BJ (cell line): ENCODE measurements around the gene ELL. TPM values are rescaled to one million over a fixed set of nuclear protein-coding genes. Genes with fewer than 3 reads are reported as not detected.

Experiments
- CTCF ChIA-PET: fragments of 350-600 bp; formaldehyde crosslinking; extraction: SDS; loops from one replicate; lab custom pipeline; 2021; ENCODE audit warnings: antibody characterized with exemption, inconsistent platforms; lab: Yijun Ruan, JAX
- POLR2A ChIA-PET: fragments of 300-600 bp; sonication (Branson Sonifier 250); formaldehyde crosslinking; extraction: SDS; loops from one replicate; lab custom pipeline; 2021; ENCODE audit warnings: antibody characterized with exemption; lab: Charles Lee
- DNase-seq: peaks from one replicate; pipeline ENCODE4 v3.0.0-alpha.2; 2011; ENCODE audit warnings: low read depth
- H3K27me3 ChIP-seq: 2 replicates; pipeline ENCODE4 v1.6.0; 2011; ENCODE audit warnings: low read length; ENCODE audit not compliant: control insufficient read depth, insufficient read depth
- H3K36me3 ChIP-seq: 2 replicates; pipeline ENCODE4 v1.5.1; 2011; ENCODE audit warnings: low read length; ENCODE audit not compliant: control insufficient read depth, insufficient read depth
- H3K4me3 ChIP-seq: 2 replicates; pipeline ENCODE4 v1.5.1; 2011; ENCODE audit warnings: low read depth, mild to moderate bottlenecking, control low read depth, low read length
- CTCF ChIP-seq: IDR thresholded peaks from 2 replicates; pipeline ENCODE4 v1.5.1; 2011; ENCODE audit warnings: low read depth, mild to moderate bottlenecking, control low read depth, inconsistent platforms, low read length, moderate library complexity; ENCODE audit not compliant: insufficient read depth
- polyA plus RNA-seq: library from polyadenylated mRNA; depleted of rRNA; stranded (reverse); fragments of >200 nt; gene quantifications from 2 replicates; pipeline ENCODE4 v1.2.3, GENCODE V29; 2011

Gene ELL
- polyA plus RNA-seq, 1 experiment = 10.2 TPM

GRCh38 chr19:18440936-18441803, 80.7 kb downstream of the ELL start:
- no peaks in the 10 kb centered on the region for H3K27me3 ChIP-seq
- ChIA-PET POLR2A (no interaction called here), CTCF (interaction anchor here (1.1 to 3.3 kb wide), 4 partner anchors 7 to 148 kb away, joined by 3 to 19 read pairs (median 4); no protein-coding TSS in a partner anchor)
- DNase-seq = no peak
- TF ChIP-seq CTCF = no peak
- peaks cover 27% of the 10 kb centered on the region for H3K36me3 ChIP-seq
- H3K4me3 ChIP-seq = no peak overlapping the region

- ChIA-PET CTCF (interaction anchor here (0.7 to 3.3 kb wide), 5 partner anchors 8 to 149 kb away, joined by 3 to 19 read pairs (median 4); no protein-coding TSS in a partner anchor), POLR2A (no interaction called here)
- Histone ChIP-seq H3K27me3 (no peaks in the 10 kb centered on the region), H3K4me3 (no peak overlapping the region), H3K36me3 (peaks cover 25% of the 10 kb centered on the region)
- no peak for DNase-seq
- peak; percentile 33; the same call in 1 of the 2 replicates for TF ChIP-seq CTCF
These were observed 81.4 kb downstream of the ELL start for GRCh38 chr19:18440415-18440877.

GRCh38 chr19:18439910-18440237, 82.0 kb downstream of the ELL start:
- peaks cover 24% of the 10 kb centered on the region for H3K36me3 ChIP-seq
- H3K4me3 ChIP-seq = no peak overlapping the region
- no peak for DNase-seq
- CTCF ChIA-PET = interaction anchor here (0.7 to 3.3 kb wide), 6 partner anchors 9 to 149 kb away, joined by 3 to 19 read pairs (median 4); no protein-coding TSS in a partner anchor
- TF ChIP-seq CTCF = no peak
- POLR2A ChIA-PET = no interaction called here
- H3K27me3 ChIP-seq = no peaks in the 10 kb centered on the region

- no peak for DNase-seq
These were observed 82.6 kb downstream of the ELL start for GRCh38 chr19:18439025-18439909.

More at GRCh38 chr19:18439025-18439909, 82.6 kb downstream of the ELL start:
- peak; percentile 29; the same call in 1 of the 2 replicates for TF ChIP-seq CTCF
- ChIA-PET POLR2A (no interaction called here), CTCF (interaction anchor here (1.3 to 3.3 kb wide), 3 partner anchors 12 to 28 kb away, joined by 3 to 19 read pairs (median 5); no protein-coding TSS in a partner anchor)
- peaks cover 21% of the 10 kb centered on the region for H3K36me3 ChIP-seq
- no peak overlapping the region for H3K4me3 ChIP-seq
- H3K27me3 ChIP-seq = no peaks in the 10 kb centered on the region
